IPS DF 6.9 (cell line): ENCODE data around the gene CPNE8.

ENCODE experiments used
- DNase-seq: peaks from one replicate; pipeline ENCODE4 v3.0.0-alpha.2; 2013; ENCODE audit warnings: low read depth, low spot score
- H3K27ac ChIP-seq: one replicate; pipeline ENCODE4 v1.5.1; 2013; ENCODE audit warnings: low read length, control low read depth
- H3K27me3 ChIP-seq: 2 replicates; pipeline ENCODE4 v1.6.1; 2013; ENCODE audit warnings: mild to moderate bottlenecking, low read length; ENCODE audit not compliant: control insufficient read depth, insufficient read depth
- H3K36me3 ChIP-seq: 2 replicates; pipeline ENCODE4 v1.6.1; 2013; ENCODE audit warnings: low read length; ENCODE audit not compliant: control insufficient read depth, insufficient read depth
- H3K4me1 ChIP-seq: 2 replicates; pipeline ENCODE4 v1.6.1; 2013; ENCODE audit warnings: low read length; ENCODE audit not compliant: control insufficient read depth, insufficient read depth
- H3K4me3 ChIP-seq: 2 replicates; pipeline ENCODE4 v1.5.1; 2013; ENCODE audit warnings: mild to moderate bottlenecking, low read length
- H3K9me3 ChIP-seq: 2 replicates; pipeline ENCODE4 v1.6.1; 2013; ENCODE audit warnings: low read length, inconsistent platforms; ENCODE audit not compliant: control insufficient read depth, insufficient read depth
- WGBS: extraction: QIAGEN DNeasy Blood & Tissue Kit; methylation state at CpG from one replicate; pipeline ENCODE4 v1.1.7; 2013; ENCODE audit warnings: mixed read lengths, missing lambda C conversion rate; ENCODE audit not compliant: insufficient read length, insufficient coverage; 5-methylcytosine and 5-hydroxymethylcytosine counted together

The CPNE8 gene

GRCh38 chr12:38831715-38832114, 73.7 kb downstream of the CPNE8 start:
- WGBS, result no CpG with 5 or more reads among the region's 5 CpGs

GRCh38 chr12:38825006-38825405, 80.4 kb downstream of the CPNE8 start:
- no peak overlapping the region for H3K4me3 ChIP-seq
- DNase-seq, result no peak
- no peaks in the 10 kb centered on the region for H3K9me3 ChIP-seq
- H3K27me3 ChIP-seq, result no peaks in the 10 kb centered on the region
- H3K27ac ChIP-seq, result no peak overlapping the region
- WGBS, result no CpG with 5 or more reads among the region's 4 CpGs
- H3K36me3 ChIP-seq, result no peaks in the 10 kb centered on the region
- no peaks in the 10 kb centered on the region for H3K4me1 ChIP-seq

More at GRCh38 chr12:38831715-38832114, 73.7 kb downstream of the CPNE8 start:
- no peaks in the 10 kb centered on the region for H3K4me1 ChIP-seq
- H3K9me3 ChIP-seq, result no peaks in the 10 kb centered on the region
- no peak overlapping the region for H3K27ac ChIP-seq
- no peaks in the 10 kb centered on the region for H3K27me3 ChIP-seq
- no peak overlapping the region for H3K4me3 ChIP-seq
- no peak for DNase-seq
- no peaks in the 10 kb centered on the region for H3K36me3 ChIP-seq

GRCh38 chr12:38823738-38824137, 81.7 kb downstream of the CPNE8 start:
- Histone ChIP-seq H3K27me3 (no peaks in the 10 kb centered on the region), H3K4me1 (no peaks in the 10 kb centered on the region), H3K9me3 (no peaks in the 10 kb centered on the region), H3K36me3 (no peaks in the 10 kb centered on the region), H3K4me3 (no peak overlapping the region), H3K27ac (no peak overlapping the region)
- WGBS, result no CpG with 5 or more reads among the region's 6 CpGs
- no peak for DNase-seq

GRCh38 chr12:38823314-38823713, 82.1 kb downstream of the CPNE8 start:
- H3K27ac ChIP-seq, result no peak overlapping the region
- no peaks in the 10 kb centered on the region for H3K9me3 ChIP-seq
- H3K4me3 ChIP-seq, result no peak overlapping the region
- no CpG with 5 or more reads among the region's 2 CpGs for WGBS
- DNase-seq, result no peak
- H3K36me3 ChIP-seq, result no peaks in the 10 kb centered on the region
- no peaks in the 10 kb centered on the region for H3K4me1 ChIP-seq
- H3K27me3 ChIP-seq, result no peaks in the 10 kb centered on the region

GRCh38 chr12:38817942-38818341, 87.4 kb downstream of the CPNE8 start:
- WGBS, result no CpG with 5 or more reads among the region's 3 CpGs
- Histone ChIP-seq H3K27ac (no peak overlapping the region), H3K4me1 (no peaks in the 10 kb centered on the region), H3K9me3 (no peaks in the 10 kb centered on the region), H3K36me3 (no peaks in the 10 kb centered on the region), H3K27me3 (no peaks in the 10 kb centered on the region), H3K4me3 (no peak overlapping the region)
- DNase-seq, result no peak

GRCh38 chr12:38813923-38814322, 91.5 kb downstream of the CPNE8 start:
- H3K4me1 ChIP-seq, result no peaks in the 10 kb centered on the region
- H3K4me3 ChIP-seq, result no peak overlapping the region
- no peak for DNase-seq
- H3K27ac ChIP-seq, result no peak overlapping the region
- H3K27me3 ChIP-seq, result no peaks in the 10 kb centered on the region
- WGBS, result no CpG with 5 or more reads among the region's 3 CpGs
- H3K36me3 ChIP-seq, result no peaks in the 10 kb centered on the region
- no peaks in the 10 kb centered on the region for H3K9me3 ChIP-seq

- no CpG with 5 or more reads among the region's 2 CpGs for WGBS
- H3K27ac ChIP-seq, result no peak overlapping the region
- H3K9me3 ChIP-seq, result no peaks in the 10 kb centered on the region
- H3K4me1 ChIP-seq, result no peaks in the 10 kb centered on the region
- no peaks in the 10 kb centered on the region for H3K36me3 ChIP-seq
- DNase-seq, result no peak
- no peaks in the 10 kb centered on the region for H3K27me3 ChIP-seq
- no peak overlapping the region for H3K4me3 ChIP-seq
Observed at GRCh38 chr12:38811814-38812356, 93.5 kb downstream of the CPNE8 start.

GRCh38 chr12:38809832-38810231, 95.6 kb downstream of the CPNE8 start:
- Histone ChIP-seq H3K4me3 (no peak overlapping the region), H3K9me3 (no peaks in the 10 kb centered on the region), H3K36me3 (no peaks in the 10 kb centered on the region), H3K4me1 (no peaks in the 10 kb centered on the region), H3K27ac (no peak overlapping the region), H3K27me3 (no peaks in the 10 kb centered on the region)
- DNase-seq, result no peak

- DNase-seq, result no peak
- Histone ChIP-seq H3K4me1 (no peaks in the 10 kb centered on the region), H3K4me3 (no peak overlapping the region), H3K36me3 (no peaks in the 10 kb centered on the region), H3K27ac (no peak overlapping the region), H3K27me3 (no peaks in the 10 kb centered on the region), H3K9me3 (no peaks in the 10 kb centered on the region)
- WGBS, result no CpG with 5 or more reads among the region's 1 CpG
Observed at GRCh38 chr12:38788106-38788505, 117.3 kb downstream of the CPNE8 start.

- H3K4me1 ChIP-seq, result no peaks in the 10 kb centered on the region
- H3K27ac ChIP-seq, result no peak overlapping the region
- H3K36me3 ChIP-seq, result no peaks in the 10 kb centered on the region
- DNase-seq, result no peak
- H3K4me3 ChIP-seq, result no peak overlapping the region
- H3K27me3 ChIP-seq, result no peaks in the 10 kb centered on the region
- no CpG with 5 or more reads among the region's 1 CpG for WGBS
- no peaks in the 10 kb centered on the region for H3K9me3 ChIP-seq
Observed at GRCh38 chr12:38785381-38785780, 120.0 kb downstream of the CPNE8 start.

- Histone ChIP-seq H3K4me3 (no peak overlapping the region), H3K36me3 (no peaks in the 10 kb centered on the region), H3K27ac (no peak overlapping the region), H3K4me1 (no peaks in the 10 kb centered on the region), H3K27me3 (no peaks in the 10 kb centered on the region), H3K9me3 (no peaks in the 10 kb centered on the region)
- no peak for DNase-seq
- WGBS, result no CpG with 5 or more reads among the region's 2 CpGs
Observed at GRCh38 chr12:38783304-38783703, 122.1 kb downstream of the CPNE8 start.
